ENCODE data around the gene CAB39L.

Gene CAB39L

GRCh38 chr13:49279885-49280284 is 164.0 kb downstream of the CAB39L start:
- H3K4me3 ChIP-seq (ENCODE audit: control insufficient read depth, low read depth, low read length) = no peak overlapping the region
- no peak for DNase-seq (ENCODE audit: low read depth)
- TF ChIP-seq CTCF (conservative IDR thresholded peaks at IDR 0.05; ENCODE audit: control insufficient read depth, insufficient read depth, low read depth, low read length) = no peak

GRCh38 chr13:49279112-49279511 is 164.8 kb downstream of the CAB39L start:
- TF ChIP-seq CTCF (conservative IDR thresholded peaks at IDR 0.05; ENCODE audit: control insufficient read depth, insufficient read depth, low read depth, low read length) = no peak
- no peak for DNase-seq (ENCODE audit: low read depth)
- H3K4me3 ChIP-seq (ENCODE audit: control insufficient read depth, low read depth, low read length) = no peak overlapping the region

- no peak for TF ChIP-seq CTCF (conservative IDR thresholded peaks at IDR 0.05; ENCODE audit: control insufficient read depth, insufficient read depth, low read depth, low read length)
- DNase-seq (ENCODE audit: low read depth) = no peak
- H3K4me3 ChIP-seq (ENCODE audit: control insufficient read depth, low read depth, low read length) = no peak overlapping the region
These were observed 165.7 kb downstream of the CAB39L start for GRCh38 chr13:49278211-49278610.

- DNase-seq (ENCODE audit: low read depth) = no peak
- TF ChIP-seq CTCF (conservative IDR thresholded peaks at IDR 0.05; ENCODE audit: control insufficient read depth, insufficient read depth, low read depth, low read length) = no peak
- H3K4me3 ChIP-seq (ENCODE audit: control insufficient read depth, low read depth, low read length) = no peak overlapping the region
These were observed 171.6 kb downstream of the CAB39L start for GRCh38 chr13:49272296-49272695.

- TF ChIP-seq CTCF (conservative IDR thresholded peaks at IDR 0.05; ENCODE audit: control insufficient read depth, insufficient read depth, low read depth, low read length) = no peak
- DNase-seq (ENCODE audit: low read depth) = no peak
- H3K4me3 ChIP-seq (ENCODE audit: control insufficient read depth, low read depth, low read length) = no peak overlapping the region
These were observed 172.6 kb downstream of the CAB39L start for GRCh38 chr13:49271264-49271663.

- no peak overlapping the region for H3K4me3 ChIP-seq (ENCODE audit: control insufficient read depth, low read depth, low read length)
- DNase-seq (ENCODE audit: low read depth) = peak; percentile 60
- TF ChIP-seq CTCF (conservative IDR thresholded peaks at IDR 0.05; ENCODE audit: control insufficient read depth, insufficient read depth, low read depth, low read length) = no peak
These were observed 178.0 kb downstream of the CAB39L start for GRCh38 chr13:49265822-49266221.

GRCh38 chr13:49262634-49263033 is 181.2 kb downstream of the CAB39L start:
- no peak overlapping the region for H3K4me3 ChIP-seq (ENCODE audit: control insufficient read depth, low read depth, low read length)
- DNase-seq (ENCODE audit: low read depth) = no peak
- no peak for TF ChIP-seq CTCF (conservative IDR thresholded peaks at IDR 0.05; ENCODE audit: control insufficient read depth, insufficient read depth, low read depth, low read length)

Data from fibroblast of mammary gland (primary cell).